GM18519 (cell line): Measurements from ENCODE around the gene CACNA1H.
"Not testable (repeated sequence)": the region's sequence is repeated elsewhere in the genome, so short reads cannot be mapped to it uniquely, and the experiment has no call there.

ENCODE experiments used
- ATAC-seq: cut with Tn5 transposase; IDR thresholded peaks from one replicate; pipeline ENCODE4 v1.9.1; 2021; ENCODE audit warnings: mild to moderate bottlenecking, moderate library complexity; ENCODE audit not compliant: unreplicated experiment, low FRiP score

CACNA1H gene

DNA sequence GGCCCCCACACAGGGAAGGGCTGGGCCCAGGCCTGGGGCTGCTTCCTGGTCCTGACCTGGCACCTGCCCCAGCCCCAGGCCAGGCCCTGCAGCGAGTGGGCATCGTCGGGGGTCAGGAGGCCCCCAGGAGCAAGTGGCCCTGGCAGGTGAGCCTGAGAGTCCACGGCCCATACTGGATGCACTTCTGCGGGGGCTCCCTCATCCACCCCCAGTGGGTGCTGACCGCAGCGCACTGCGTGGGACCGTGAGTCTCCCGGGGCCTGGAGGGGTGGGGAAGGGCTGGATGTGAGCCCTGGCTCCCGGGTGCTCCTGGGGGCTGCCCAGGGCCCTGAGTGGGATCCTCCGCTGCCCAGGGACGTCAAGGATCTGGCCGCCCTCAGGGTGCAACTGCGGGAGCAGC lies 88.2 kb downstream of the CACNA1H start:
- not testable (repeated sequence) for ATAC-seq

DNA sequence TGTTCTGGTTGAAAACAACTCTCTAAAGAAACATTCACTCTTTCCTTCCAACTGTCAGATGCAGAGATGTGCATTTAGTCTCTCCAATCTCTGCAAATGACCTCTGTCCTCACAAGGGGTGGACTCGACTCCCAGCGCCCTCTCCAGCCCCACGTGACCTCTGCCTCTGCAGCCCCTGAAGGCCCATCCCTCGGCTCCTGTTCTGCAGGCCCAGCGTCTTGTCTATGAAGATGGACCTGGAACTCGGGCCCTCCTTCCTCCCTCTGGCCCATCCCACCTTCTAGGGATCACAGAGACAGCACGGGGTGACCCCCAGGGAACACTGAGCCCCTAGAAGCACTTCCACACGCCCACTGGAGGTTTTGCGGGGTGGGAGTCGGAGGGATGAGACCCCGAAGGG lies 90.5 kb downstream of the CACNA1H start:
- ATAC-seq, result not testable (repeated sequence)

DNA sequence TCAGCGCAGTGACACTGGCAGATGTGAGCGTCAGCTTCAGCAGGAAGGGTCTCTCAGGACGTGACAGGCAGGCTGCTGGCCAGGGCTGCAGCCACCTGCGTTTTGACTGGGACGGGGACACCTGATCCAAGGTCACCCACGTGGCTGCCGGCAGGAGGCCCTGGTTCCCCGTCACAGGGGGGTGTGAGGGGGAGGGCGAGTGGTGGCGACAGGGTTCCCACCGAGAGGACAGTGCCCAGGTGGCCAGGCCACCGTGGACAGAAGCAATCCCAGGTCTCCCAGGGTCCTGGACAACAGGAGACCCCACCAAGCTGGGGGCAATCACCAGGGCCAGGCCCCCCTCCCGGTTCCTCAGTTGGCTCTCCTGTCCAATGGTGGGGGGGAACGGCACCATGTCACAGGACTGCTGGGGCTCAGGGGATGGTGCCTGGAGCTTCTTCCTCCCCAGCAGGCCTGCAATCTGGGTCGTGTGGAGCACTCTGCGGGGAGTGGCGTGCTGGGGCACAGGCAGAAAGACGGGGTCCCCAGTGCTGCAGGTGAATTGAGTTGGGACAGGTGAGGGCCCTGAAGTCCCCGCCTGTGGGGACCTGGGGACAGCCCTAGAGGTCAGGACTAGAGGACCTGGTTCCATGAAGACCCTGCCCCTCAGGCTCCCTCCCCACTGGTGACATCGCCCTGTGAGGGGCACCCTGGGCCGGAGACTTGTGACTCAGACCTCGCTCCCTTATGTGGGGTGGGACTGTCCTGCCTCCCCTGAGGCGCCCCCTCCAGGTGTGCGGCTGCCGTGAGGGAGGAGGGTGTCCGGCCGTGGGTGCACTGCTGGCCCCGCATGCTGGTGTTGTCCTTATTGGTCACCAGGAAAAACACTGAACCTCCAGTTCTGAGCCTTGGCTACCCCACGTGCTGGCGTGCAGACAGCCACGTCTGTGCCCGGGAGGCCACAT lies 91.3 kb downstream of the CACNA1H start:
- not testable (repeated sequence) for ATAC-seq

DNA sequence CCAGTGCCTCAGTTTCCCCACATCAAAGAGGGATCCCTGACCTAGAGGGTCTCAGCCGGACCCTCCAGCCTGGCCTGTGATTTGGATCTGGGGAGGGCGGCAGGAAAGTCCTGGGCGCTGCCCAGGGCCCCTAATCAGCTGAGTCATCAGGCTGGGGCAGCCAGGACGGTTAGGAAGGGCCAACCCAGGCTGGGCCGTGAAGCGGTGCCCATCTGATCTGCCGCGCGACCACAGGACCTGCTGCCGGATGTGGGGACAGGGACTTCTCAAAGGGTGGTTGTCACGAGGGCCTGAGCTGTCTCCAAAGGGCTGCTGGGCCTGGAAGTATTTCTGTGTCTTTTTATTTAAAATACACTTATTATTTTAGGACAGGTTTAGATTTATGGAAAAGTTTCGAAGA lies 92.0 kb downstream of the CACNA1H start:
- ATAC-seq, result no peak

DNA sequence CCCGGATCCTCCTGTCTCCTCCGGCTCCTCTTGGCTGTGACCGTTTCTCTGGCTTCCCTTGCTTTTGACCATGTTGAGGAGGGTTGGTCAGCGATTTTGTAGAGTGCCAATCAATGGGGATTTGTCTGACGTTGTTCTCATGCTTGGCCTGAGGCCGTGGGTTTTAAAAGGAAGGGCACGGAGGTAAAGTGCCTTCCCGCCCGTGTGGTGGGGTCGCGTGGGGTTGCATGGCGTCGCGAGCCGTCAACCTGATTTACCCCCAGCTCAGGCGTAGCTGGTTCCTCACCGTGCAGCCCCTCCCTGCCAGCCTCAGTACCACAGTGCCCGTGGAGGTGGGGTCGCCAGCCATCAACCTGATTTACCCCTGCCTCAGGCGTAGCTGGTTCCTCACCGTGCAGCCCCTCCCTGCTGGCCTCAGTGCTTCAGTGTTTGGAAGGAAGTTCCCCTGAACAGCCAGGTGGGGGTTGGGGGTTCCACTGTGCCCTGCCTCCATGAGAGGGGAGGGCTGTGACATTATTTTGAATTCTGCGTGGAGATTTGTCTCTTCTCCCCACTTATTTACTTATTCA lies 92.6 kb downstream of the CACNA1H start:
- no peak for ATAC-seq

DNA sequence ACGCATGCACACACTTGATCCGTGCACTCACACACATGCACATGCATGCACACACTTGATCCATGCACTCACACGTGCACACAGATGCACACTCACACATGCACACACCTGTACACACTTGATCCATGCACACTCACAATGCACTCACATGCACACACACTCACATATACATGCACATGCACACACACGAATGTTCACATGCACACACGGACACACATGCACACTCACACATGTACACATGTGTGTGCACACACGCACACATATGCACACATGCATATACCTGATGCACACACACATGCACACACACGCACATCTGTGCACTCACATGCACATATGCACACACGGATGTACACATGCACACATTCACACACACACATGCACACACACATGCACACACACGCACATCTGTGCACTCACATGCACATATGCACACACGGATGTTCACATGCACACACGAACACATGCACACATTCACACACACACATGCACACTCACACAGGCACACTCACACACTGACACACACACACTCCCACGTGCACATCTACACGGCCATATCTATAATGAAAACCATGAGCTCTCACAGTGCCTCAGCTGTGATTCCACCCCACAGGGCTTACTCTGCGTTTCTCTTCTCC lies 95.1 kb downstream of the CACNA1H start:
- ATAC-seq, result not testable (repeated sequence)

DNA sequence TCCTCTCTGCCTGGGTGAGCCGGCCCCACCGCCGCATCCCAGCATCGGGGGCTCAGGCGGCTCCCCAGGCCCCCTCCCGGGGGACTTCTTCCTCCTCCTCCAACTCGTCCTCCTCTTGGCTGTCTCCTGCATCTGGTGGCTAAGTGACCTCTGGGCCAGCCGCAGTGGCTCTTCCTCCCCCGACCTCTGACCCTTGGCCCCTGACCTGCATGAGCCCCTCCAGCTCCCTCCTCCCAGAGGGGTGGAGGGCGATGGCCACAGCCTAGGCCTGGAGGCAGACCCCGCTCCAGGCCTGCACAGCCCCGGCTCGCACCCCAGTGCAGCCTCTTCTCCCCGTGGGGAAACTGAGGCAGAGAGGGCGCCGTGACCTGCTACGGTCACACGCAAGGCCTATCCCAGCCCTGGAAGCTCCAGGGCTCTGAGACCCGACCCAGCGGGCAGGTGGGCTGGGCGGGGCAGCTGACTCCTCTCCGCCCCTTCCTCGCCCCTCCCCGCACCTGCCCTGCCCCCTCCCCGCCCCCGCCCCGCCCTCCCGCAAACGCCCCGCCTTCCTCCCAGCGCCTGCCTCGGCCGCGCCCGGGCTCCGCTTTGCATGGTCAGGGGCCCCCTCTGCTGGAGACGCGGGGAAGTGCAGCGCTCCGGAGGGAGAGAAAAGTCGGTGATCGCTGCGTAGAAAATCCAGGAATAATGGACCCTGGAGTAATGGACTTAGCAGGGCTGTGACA lies 96.3 kb downstream of the CACNA1H start:
- not testable (repeated sequence) for ATAC-seq

DNA sequence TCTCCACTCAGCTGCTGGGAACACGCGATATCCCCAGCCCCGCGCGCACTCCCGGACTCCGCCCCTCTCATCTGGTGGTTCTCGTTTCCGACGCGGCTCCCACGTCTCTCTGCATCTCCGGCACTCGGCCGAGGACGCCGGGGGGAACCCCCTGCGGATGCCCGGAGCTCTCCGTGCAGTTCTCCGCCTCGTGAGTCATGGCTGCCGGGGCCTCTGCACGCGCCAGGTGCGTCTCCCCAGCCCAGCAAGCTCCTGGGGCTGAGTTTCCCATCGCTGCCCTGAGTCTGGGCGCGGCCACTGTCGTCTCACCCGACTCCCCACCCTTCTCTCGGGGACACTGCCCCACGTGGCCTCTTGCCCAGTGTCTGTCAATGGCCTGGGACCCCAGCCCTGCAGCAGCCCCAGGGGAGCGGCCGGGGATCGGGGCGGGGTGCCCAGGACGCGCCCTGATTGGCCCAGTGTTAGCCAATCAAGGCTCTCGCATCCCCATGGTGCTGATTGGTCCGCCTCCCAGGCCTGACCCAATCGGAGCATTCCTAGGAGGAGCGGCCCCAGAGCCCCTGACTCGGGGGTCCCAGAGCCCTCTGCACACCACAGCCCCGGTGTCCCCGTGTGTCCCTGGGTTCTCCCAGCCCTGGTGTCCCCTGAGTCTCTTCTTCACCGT lies 100.9 kb downstream of the CACNA1H start:
- not testable (repeated sequence) for ATAC-seq

DNA sequence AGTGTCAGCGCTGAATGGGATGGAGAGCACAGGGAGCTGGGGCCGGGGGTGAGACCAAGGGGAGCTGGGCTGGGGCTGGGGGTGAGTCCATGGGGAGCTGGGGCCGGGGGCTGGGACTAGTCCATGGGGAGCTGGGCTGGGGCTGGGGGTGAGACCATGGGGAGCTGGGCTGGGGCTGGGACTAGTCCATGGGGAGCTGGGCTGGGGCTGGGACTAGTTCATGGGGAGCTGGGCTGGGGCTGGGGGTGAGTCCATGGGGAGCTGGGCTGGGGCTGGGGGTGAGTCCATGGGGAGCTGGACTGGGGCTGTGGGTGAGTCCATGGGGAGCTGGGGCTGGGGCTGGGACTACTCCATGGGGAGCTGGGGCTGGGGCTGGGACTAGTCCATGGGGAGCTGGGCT lies 101.9 kb downstream of the CACNA1H start:
- ATAC-seq, result not testable (repeated sequence)

DNA sequence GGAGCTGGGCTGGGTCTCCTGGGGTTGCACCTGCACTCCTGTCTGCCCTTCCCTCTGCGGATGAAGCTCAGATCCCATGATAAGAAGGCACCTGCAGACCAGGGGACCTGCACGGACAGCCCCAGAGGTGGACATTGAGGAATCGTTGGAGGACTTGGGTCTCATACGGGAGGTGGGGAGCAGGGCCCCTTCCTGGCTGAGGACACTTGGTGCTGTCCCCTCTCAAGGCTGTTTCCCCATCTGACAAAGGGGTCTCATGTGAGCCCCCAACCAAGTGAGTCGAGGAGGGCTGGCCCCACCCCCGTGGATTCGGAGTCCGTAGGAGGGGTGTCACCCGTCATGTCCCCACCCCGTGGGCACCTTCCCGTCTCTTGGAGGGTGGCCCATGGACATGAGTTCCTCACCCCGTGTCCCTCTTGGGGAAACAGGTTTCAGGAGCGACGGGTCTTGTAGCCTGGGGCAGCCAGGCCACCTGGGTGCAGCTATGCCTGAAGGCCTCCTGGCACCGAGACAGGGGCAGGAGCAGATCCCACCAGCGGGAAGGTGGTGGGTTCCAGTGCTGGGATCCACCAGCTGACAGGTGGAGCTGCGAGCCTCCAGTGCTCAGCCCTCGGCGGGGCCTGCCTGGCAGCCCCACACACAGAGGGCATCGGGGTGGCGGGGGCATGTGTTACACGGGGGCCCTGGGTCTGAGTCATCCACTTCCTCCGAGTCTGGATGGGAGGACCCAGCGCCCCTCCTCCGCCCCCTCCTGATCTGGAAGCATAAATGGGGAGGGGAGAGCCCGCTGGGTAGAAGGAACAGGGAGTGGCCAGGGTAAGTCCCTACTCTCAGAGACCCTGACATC lies 102.6 kb downstream of the CACNA1H start, which contains the start of gene TPSD1:
Gene TPSD1 (plus strand): TSS at position 794 of the 847 bp plus-strand sequence. CDS start 212 bp downstream, outside the sequence.
- ATAC-seq, result not testable (repeated sequence)

DNA sequence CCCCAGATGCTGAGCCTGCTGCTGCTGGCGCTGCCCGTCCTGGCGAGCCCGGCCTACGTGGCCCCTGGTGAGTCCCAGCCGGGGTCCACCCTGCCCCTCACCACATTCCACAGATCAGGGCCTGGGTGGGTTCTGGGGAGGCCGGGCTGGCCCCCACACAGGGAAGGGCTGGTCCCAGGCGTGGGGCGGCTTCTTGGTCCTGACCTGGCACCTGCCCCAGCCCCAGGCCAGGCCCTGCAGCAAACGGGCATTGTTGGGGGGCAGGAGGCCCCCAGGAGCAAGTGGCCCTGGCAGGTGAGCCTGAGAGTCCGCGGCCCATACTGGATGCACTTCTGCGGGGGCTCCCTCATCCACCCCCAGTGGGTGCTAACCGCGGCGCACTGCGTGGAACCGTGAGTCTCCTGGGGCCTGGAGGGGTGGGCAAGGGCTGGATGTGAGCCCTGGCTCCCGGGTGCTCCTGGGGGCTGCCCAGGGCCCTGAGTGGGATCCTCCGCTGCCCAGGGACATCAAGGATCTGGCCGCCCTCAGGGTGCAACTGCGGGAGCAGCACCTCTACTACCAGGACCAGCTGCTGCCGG lies 103.5 kb downstream of the CACNA1H start:
- ATAC-seq, result not testable (repeated sequence)

DNA sequence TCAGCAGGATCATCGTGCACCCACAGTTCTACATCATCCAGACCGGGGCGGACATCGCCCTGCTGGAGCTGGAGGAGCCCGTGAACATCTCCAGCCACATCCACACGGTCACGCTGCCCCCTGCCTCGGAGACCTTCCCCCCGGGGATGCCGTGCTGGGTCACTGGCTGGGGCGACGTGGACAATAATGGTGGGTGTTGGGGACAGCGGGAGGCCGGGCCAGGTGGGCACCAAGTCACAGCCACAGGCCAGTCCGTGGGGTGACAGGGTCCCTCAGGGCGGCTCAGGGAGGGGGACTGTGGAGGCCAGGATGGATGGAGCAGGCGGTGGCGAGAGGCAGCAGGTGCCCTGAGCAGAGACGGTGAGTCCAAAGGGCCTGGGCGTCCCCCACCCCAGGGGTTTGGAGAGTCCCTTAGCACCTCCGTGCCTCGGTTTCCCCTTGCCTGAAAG lies 104.0 kb downstream of the CACNA1H start:
- no peak for ATAC-seq

DNA sequence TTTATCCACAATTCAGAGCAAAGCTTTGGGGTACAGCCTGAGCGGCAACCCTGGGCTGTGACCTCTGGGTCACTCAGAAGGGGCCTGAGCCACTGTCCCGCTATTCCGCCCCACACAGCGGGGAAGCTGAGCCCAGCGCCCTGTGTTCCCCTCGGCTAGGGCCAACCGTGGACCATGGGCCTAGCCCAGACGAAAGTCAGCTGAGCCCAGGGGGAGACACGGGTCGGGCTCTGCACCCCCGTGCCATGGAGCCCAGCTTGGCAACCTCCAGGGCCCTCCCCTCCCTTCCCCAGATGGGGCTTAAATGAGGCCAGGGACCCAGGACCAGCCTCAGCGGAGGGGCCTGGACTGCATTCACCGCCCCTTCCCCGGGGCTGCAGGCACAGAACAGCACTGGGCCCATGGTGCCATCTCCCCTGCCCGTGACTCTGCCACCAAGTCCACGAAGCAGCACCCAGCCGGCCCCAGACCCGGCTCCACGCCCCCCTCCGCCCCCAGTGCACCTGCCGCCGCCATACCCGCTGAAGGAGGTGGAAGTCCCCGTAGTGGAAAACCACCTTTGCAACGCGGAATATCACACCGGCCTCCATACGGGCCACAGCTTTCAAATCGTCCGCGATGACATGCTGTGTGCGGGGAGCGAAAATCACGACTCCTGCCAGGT lies 104.8 kb downstream of the CACNA1H start:
- ATAC-seq, result no peak

DNA sequence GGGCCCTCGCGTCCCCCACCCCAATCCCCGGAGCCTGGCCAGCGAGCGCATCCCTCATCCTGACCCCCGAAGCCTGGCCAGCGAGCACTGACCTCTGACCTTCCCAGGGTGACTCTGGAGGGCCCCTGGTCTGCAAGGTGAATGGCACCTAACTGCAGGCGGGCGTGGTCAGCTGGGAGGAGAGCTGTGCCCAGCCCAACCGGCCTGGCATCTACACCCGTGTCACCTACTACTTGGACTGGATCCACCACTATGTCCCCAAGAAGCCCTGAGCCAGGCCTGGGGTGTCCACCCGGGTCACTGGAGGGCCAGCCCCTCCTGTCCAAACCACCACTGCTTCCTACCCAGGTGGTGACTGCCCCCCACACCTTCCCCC lies 105.3 kb downstream of the CACNA1H start:
- ATAC-seq, result no peak

DNA sequence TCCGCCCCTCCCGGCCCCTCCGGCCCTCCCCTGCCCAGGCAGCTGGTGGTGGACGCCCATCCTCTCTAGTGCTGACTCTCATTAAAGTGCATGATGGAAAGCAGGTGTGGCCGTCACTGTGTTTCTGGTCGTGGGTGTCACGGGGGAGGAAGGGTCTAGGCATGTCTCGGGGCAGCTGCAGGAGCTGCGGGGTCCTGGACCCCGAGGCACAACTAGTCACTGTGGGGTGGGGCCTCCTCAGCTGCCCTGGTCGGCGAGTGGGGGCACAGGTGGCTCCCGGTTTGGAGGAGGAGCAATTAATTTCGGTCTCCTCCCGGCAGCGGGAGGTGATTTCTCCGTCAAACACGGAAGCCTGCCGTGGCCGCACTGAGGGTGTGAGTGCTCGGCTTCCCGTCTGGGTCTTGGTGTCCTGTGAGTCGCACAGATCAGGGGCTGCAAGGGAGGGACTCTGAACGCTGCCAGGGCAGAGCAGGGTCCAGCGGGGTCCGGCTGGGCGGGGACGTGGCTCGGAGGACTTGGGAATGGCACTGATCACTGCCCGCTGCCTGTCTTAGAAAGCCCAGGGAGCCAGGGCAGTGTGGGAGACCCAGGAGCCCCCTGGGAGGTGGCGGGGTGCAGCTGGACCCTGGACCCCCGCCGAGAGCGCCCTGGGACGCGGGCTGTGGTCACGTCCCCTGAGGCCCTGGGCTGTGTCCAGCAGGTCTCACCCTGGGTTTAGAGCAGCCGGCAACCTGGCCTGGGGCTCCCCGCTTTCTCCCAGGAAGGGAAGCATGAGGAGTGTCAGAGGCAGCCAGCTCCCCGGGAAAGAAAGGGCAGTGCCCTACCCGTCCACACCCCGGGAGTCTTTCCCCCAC lies 106.2 kb downstream of the CACNA1H start:
- no peak for ATAC-seq

DNA sequence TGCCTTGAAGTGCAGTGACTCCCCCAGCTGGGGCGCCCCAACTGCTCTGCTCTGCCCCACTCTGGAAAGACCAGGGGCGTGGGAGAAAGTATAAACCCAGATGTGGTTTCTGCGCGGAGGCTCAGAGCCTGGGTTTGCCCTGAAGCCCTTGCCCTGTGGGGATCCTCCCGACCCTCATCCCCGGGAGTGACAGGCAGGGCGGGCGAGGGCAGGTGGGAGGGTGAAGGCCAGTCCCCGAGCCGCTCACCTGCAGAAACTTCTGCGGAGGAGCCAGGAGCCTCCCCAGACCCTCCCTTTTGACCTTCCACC lies 106.8 kb downstream of the CACNA1H start:
- no peak for ATAC-seq

DNA sequence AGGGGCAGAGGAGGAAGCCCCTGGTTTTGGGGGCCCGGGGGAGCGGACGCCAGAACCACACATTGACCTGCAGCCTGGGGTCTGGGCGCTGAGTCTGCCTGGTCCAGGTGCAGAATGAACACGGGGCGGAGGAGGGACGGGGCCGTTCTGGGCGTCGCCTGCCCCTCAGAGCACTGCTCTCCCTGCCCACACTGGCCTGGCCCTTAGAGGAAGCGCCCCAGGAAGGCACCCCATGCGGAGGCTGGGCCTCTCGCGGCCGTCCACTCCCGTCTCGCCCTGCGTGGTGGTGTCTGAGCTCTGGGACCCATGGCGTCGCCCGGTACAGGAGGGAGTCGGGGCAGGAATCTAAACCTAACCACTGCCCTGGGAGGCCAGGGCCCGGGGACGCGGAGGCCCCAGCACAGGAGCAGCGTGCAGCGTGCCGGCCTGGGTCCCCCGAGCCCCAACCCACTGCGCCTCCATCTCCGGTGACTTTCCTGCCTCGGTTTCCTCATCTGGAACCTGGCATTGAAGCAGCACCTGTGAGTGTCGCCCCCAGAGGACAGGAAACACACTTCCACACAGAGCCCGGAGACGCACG lies 107.3 kb downstream of the CACNA1H start:
- ATAC-seq, result no peak
